ENCODE measurements around the gene AGTRAP.

AGTRAP gene

DNA sequence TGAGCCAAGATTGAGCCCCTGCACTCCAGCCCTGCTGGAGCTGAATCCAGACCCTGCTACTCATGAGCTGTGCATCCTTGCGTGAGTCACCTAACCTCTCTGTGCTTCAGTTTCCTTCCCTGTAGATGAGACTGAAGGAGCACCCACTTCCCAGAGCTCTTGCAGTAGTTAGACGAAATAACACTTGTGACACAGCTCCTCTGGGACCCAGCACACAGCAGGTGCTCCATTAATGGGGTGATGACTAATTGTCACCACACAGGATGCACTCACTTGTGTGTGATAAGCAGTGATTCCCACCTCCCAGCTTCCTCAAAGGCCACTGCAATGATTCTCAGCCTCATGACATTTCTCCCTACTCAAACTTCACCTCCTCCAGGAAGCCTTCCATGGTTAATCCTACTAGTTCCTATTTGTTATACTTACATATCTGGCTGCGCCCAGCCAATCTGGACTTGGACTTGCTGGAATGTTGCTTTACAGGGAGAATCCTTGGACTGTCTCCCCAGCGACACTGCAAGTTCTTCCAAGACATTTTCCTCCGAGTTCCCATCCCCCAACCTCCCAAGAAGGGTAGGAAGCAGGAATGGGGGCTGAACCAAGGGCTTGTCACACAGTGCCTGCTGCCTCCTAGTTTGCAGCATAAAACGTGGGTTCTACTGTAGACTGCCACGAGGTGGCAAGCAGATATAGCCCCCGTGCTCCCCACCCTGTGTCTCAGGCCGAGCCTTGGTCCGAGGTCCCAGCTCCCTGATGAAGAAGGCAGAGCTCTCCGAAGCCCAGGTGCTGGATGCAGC is 27.2 kb upstream of the AGTRAP start:
- peaks cover 39% of the 10 kb centered on the region for H3K27me3 ChIP-seq (replicated peaks)
- TF ChIP-seq, protein P1, sequence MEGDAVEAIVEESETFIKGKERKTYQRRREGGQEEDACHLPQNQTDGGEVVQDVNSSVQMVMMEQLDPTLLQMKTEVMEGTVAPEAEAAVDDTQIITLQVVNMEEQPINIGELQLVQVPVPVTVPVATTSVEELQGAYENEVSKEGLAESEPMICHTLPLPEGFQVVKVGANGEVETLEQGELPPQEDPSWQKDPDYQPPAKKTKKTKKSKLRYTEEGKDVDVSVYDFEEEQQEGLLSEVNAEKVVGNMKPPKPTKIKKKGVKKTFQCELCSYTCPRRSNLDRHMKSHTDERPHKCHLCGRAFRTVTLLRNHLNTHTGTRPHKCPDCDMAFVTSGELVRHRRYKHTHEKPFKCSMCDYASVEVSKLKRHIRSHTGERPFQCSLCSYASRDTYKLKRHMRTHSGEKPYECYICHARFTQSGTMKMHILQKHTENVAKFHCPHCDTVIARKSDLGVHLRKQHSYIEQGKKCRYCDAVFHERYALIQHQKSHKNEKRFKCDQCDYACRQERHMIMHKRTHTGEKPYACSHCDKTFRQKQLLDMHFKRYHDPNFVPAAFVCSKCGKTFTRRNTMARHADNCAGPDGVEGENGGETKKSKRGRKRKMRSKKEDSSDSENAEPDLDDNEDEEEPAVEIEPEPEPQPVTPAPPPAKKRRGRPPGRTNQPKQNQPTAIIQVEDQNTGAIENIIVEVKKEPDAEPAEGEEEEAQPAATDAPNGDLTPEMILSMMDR (IDR thresholded peaks at IDR 0.05; ENCODE audit: low read depth, low read length, missing control alignments) = no peak
- DNase-seq = no peak
- no peak overlapping the region for H3K27ac ChIP-seq
- no peaks in the 10 kb centered on the region for H3K36me3 ChIP-seq (replicated peaks)
- H3K4me3 ChIP-seq (ENCODE audit: low read depth, low read length) = no peak overlapping the region
- in situ Hi-C loops (cut with HindIII; ENCODE audit: low pct_ligation_motif_present, low sequenced_read_pairs) = no loop called here

DNA sequence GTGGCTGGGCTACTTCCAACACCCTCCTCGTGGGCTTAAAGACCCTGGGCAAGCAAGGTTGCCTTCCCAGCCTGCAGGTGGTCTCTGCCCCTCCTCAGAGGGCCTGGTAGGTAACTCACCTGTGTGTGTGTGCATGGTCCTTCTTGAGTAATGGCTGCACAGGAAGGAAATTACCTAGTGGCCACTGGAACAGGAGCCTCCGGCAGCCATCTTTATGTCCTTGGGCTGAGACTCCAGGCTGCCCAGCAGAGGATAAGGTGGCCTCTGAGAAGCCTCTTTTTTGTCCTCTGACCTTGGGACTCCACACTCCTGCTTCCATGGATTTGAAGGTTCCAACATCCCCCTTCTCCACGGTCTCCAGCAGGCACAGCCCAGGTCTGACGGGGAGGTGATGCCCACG is 24.4 kb upstream of the AGTRAP start:
- in situ Hi-C loops (cut with HindIII; ENCODE audit: low pct_ligation_motif_present, low sequenced_read_pairs) = no loop called here
- peaks cover 15% of the 10 kb centered on the region for H3K27me3 ChIP-seq (replicated peaks)
- H3K36me3 ChIP-seq (replicated peaks) = no peaks in the 10 kb centered on the region
- no peak overlapping the region for H3K27ac ChIP-seq
- TF ChIP-seq, protein P1 (IDR thresholded peaks at IDR 0.05; ENCODE audit: low read depth, low read length, missing control alignments) = no peak
- DNase-seq = no peak
- no peak overlapping the region for H3K4me3 ChIP-seq (ENCODE audit: low read depth, low read length)

DNA sequence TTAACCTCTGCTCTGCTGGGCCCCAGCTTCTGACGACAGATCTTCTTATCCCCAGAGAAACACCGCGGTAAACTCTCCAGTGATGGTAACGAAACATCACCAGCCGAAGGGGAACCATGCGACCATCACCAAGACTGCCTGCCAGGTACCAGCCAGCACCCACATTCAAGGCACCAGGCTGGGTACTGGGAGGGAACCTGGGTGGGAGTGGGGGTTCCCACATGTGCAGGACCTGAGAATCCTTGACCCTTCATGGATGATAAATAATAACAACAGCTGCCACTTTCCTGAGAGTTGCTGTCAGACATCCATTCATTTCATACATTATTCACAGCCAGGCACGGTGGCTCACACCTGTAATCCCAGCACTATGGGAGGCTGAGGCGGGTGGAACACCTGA is 23.7 kb upstream of the AGTRAP start:
- Histone ChIP-seq H3K27me3 (replicated peaks) (peaks cover 12% of the 10 kb centered on the region), H3K4me3 (ENCODE audit: low read depth, low read length) (no peak overlapping the region), H3K36me3 (replicated peaks) (no peaks in the 10 kb centered on the region), H3K27ac (no peak overlapping the region)
- in situ Hi-C loops (cut with HindIII; ENCODE audit: low pct_ligation_motif_present, low sequenced_read_pairs) = no loop called here
- DNase-seq = no peak
- TF ChIP-seq, protein P1 (IDR thresholded peaks at IDR 0.05; ENCODE audit: low read depth, low read length, missing control alignments) = no peak

DNA sequence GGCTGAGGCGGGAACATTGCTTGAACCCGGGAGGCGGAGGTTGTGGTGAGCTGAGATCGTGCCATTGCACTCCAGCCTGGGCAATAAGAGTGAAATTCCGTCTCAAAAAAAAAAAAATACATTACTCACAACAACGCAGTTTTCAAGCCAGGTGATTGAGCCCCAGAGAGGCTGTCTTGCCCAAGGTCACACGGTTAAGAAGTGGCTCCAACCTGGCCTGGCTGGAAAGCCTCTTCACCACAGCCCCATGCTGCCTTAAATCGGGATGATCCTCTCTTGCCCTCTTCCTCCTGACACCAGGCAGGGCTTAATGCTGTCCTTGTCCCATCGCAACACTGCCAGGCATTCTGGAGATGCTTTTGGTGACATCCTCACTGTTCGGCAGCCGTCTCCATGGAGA is 22.8 kb upstream of the AGTRAP start:
- in situ Hi-C loops (cut with HindIII; ENCODE audit: low pct_ligation_motif_present, low sequenced_read_pairs) = no loop called here
- DNase-seq = no peak
- TF ChIP-seq, protein P1 (IDR thresholded peaks at IDR 0.05; ENCODE audit: low read depth, low read length, missing control alignments) = no peak
- Histone ChIP-seq H3K36me3 (replicated peaks) (no peaks in the 10 kb centered on the region), H3K27ac (no peak overlapping the region), H3K4me3 (ENCODE audit: low read depth, low read length) (no peak overlapping the region), H3K27me3 (replicated peaks) (peaks cover 4% of the 10 kb centered on the region)

DNA sequence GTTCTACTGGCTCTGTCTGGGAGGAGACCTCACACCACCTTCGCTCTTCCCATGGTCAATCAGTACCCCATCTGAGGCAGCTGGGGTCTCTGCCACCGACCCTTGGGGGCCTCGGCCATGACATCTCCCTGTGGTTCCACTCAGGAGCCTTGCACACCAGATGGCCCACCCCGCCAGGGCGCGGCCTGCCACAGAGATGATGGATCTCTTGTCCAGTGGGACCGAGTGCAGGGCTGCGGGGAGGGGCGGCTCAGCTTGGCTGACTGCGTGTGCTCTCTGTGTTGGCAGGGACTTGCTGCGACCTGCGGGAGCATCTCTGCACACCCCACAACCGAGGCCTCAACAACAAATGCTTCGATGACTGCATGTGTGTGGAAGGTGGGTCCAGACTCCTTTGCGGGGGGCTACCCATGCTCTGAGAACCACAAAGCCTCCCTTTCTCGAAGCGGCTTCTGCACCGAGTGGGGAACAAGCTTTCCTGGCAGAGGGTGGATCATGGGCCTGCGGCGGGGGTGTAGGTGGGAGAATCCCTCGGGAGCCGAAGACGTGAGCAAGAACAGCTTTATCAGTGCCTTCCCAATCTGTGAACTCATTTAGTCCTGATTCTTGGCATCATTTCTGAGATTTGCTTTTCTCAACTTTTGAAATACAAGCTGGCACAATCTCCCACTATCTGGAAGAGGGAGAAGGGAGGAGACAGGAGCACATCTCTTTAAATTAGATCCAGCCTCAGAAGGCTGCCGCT is 20.9 kb upstream of the AGTRAP start:
- TF ChIP-seq, protein P1 (IDR thresholded peaks at IDR 0.05; ENCODE audit: low read depth, low read length, missing control alignments) = no peak
- peaks cover 2% of the 10 kb centered on the region for H3K27me3 ChIP-seq (replicated peaks)
- no peak overlapping the region for H3K27ac ChIP-seq
- in situ Hi-C loops (cut with HindIII; ENCODE audit: low pct_ligation_motif_present, low sequenced_read_pairs) = no loop called here
- DNase-seq = no peak
- no peak overlapping the region for H3K4me3 ChIP-seq (ENCODE audit: low read depth, low read length)
- H3K36me3 ChIP-seq (replicated peaks) = no peaks in the 10 kb centered on the region

All from brain microvascular endothelial cell (primary cell).